HG03378 (cell line): ENCODE measurements around the gene ACOT9.
"Not testable (repeated sequence)": the region's sequence is repeated elsewhere in the genome, so short reads cannot be mapped to it uniquely, and the experiment has no call there.

Experiments
- ATAC-seq: cut with Tn5 transposase; IDR thresholded peaks from one replicate; pipeline ENCODE4 v1.9.1; 2021; ENCODE audit warnings: mild to moderate bottlenecking, moderate library complexity; ENCODE audit not compliant: unreplicated experiment

ACOT9 gene, protein sequence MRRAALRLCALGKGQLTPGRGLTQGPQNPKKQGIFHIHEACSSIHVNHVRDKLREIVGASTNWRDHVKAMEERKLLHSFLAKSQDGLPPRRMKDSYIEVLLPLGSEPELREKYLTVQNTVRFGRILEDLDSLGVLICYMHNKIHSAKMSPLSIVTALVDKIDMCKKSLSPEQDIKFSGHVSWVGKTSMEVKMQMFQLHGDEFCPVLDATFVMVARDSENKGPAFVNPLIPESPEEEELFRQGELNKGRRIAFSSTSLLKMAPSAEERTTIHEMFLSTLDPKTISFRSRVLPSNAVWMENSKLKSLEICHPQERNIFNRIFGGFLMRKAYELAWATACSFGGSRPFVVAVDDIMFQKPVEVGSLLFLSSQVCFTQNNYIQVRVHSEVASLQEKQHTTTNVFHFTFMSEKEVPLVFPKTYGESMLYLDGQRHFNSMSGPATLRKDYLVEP

DNA sequence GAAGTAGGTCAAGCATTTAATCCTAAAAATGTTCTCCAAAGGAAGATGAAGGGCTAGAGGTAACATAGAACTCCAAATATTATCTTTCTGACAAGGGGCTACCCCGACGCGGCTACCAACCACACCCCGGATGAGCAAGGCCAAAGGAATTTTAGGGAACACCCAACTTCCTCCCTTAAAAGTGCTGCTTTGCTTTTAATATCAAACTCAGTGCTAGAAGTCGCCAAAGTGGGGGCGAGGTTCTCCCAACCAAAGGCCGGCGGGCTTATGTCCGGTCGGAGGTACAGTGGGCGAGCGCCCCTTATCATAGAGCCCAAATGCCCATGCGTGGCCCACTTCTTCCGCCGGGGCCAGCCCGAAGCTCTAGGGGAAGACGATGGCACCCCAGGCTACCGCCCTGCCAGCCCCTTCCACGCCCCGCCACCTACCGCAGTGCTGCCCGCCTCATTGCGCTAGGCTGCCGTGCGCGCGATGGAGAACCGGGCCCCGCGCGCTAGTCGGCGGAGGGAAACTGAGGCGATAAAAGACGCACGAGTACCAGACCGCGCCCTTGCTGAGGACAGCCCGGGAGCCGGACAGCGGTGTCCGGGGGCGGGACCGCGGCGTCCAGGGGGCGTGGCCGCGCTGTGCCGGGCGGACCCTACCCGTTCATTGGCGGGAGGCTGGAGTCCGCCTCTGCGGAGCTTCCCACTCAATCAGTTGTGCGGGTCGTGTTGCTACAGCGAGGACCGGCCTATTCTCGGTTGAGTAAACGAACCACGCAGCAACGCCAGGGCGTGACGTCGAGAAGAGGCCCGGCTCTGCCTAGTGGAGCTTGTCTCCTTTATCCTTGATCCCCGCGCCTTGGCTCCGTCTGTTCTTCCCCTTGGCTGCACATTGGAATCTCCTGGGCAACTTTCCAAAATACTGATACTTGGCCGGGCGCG is at the start of gene ACOT9:
Gene ACOT9, minus strand, starts transcription at position 580 of the 926 bp plus-strand sequence. Its CDS starts 132 bp downstream, at position 448.
- ATAC-seq, result peak; percentile 92

DNA sequence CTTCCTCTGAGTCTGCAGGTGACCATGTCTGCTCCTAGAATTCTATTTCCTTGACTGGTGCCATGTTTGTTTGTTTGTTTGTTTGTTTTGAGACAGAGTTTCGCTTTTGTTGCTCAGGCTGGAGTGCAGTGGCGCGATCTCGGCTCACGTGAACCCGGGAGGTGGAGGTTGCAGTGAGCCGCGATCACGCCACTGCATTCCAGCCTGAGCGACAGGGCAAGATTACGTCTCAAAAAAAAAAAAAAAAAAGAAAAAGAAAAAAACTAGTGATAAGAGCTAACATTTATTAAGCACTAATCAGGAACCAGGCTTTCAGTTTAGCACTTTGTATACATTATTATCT is 47.0 kb upstream of the ACOT9 start:
- ATAC-seq, result no peak

DNA sequence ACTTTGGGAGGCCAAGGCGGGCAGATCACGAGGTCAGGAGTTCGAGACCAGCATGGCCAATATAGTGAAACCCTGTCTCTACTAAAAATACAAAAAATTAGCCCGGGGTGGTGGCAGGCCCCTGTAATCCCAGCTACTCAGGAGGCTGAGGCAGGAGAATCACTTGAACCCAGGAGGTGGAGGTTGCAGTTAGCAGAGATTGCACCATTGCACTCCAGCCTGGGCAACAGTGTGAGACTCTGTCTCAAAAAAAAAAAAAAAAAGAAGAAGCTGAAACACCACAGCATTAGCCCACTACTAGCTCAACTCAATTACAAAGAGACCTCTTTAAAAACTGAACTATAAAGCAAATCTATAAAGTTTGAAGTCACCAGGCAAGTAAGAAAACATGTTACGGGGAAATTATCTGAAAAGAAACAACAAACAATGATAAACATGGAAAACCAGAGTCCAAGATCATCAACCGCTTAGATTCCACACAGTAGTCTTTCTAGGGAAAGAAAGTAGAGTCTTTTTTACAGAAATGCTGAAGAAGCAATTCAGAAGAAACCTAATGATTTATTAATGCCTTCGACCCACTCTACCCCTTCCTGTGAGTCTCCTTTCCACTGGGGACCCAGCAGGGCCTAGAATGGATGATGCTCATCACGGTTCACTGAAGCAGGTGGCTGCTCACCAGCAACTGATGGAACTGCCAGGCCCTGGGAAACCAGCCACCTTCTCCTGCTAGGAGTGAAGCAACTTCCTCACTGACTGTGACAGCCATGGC is 46.5 kb upstream of the ACOT9 start:
- no peak for ATAC-seq

DNA sequence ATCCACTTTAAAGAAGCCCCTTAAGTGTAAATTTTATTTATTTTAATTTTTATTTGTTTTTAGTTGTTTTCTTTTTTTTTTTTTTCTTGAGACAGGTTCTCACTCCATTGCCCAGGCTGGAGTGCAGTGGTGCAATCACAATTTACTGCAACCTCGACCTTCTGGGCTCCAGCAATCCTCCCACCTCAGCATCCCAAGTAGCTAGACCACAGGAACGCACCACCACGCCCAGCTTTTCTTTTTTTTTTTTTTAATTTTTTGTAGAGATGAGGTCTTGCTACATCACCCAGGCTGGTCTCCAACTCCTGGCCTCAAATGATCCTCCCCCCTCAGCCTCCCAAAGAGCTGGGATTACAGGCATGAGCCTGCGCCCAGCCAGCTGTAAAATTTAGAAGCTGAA is 45.9 kb upstream of the ACOT9 start:
- no peak for ATAC-seq

DNA sequence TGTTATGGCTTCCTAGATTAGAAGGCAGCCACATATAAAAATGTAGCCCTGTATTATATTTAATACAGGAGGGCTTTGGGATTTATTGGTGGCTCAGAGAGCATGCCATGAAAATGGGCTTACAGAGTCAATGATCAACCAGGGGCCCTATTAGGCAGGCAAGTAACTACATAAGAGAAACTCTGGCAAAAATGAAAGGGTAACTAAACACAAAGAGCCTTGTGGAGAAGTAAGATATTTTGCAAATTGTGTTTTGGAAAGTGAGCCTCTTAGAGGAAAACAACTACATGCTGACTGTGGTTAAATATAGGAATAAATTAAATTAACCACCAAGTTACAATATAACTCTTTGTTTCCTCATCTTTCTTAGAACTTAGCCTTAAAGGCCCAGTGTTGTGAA is 45.4 kb upstream of the ACOT9 start:
- ATAC-seq, result peak; percentile 63

DNA sequence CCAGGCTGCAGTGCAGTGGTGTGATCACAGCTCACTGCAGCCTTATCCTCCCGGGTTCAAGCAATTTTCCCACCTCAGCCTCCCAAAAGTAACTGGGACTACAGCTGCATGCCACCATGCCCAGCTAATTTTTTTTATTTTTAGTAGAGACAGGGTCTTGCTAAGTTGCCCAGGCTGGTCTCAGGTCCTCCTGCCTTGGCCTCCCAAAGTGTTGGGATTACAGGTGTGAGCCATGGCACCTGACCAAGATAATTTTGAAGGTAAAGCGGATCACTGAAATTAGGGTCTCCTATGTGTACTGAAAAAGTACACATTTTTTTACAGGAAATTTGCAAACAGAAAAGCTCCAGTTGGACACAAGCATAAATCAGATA is 44.7 kb upstream of the ACOT9 start:
- ATAC-seq, result no peak

GRCh38 chrX:23786268-23786815 is 43.3 kb upstream of the ACOT9 start:
- ATAC-seq, result no peak

DNA sequence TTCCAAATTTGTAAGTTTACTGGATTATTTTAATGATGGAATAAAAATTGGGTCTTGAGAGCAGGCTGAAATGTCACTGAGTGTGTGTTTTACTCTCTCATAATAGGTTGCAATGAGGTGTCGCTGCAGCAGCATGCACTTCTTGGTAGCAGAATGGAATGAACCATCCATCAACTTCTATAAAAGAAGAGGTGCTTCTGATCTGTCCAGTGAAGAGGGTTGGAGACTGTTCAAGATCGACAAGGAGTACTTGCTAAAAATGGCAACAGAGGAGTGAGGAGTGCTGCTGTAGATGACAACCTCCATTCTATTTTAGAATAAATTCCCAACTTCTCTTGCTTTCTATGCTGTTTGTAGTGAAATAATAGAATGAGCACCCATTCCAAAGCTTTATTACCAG is 42.5 kb upstream of the ACOT9 start:
- no peak for ATAC-seq

DNA sequence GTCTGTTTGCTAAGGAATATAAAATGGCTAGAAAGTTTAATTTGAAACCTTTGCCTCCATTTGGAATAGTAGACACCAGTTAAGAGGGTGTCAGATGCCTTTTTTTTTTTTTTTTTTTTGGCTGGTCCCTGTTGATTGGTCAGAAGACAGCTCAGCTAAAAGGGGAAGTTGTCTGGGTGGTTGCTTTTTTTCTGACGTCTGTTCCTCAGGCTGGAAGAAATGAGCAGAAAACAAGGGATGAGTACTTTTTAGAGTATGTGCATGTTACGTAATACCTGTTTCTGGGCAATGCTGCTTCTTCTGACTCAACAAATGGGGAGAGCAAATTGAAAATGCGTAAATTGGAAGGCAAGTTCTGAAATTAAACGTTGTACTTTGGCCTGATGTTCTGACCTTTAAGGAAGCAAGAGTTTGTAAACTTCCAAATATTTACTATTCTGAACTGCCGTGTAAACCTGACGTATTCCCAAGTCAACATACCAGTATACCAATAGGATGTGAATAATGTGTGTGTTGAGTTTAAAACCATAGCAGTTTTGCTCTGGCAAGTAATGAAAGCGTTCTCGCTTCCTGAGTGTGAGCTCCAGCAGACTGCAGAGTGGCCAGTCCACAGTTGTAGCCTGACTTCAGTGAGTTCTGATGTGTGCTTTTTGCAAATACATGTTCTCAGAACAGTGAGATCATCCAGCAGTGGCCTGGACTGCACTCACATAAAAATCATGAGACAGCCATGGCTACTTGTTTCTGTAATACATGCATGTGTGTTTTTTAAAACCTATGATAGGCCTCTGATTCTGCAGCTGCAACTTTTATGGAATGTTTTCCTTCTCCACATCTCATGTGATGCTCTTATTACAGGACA is 41.6 kb upstream of the ACOT9 start:
- no peak for ATAC-seq

DNA sequence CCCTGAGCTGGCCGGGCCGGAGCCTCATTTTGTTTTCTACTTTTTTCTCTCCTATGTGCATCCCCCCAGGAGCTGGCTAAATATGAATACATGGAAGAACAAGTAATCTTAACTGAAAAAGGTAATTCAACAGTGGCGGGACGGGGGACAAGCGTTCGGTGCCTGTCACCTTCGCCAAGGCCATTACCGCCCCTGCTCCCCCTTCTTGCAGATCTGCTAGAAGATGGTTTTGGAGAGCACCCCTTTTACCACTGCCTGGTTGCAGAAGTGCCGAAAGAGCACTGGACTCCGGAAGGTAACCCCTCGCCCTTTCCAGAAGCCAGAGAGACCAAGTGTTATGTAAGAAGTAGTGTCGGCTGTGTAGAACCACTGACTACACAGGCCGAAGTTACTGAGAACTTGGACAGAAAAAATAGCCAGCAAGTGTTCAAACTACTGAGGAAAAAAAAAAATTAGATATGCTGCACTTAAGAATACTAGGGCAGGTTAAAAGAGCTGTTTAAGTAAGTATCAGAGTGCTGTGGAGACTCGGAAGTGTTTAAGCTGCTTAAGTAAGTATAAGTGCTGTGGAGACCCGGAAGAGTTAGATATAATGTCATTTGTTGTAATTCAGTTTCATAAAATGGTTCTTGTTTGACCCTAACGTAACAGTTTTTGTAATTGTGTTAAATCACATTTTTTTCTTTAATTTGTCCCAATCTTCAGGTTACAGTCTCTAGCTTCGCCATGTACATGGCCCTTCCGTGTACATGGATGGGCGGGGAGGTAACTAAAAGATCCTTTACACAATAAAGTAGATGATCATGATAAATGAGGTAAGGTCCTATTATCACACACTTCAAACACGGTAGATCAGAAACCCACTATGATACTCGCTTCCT is 40.8 kb upstream of the ACOT9 start:
- no peak for ATAC-seq

DNA sequence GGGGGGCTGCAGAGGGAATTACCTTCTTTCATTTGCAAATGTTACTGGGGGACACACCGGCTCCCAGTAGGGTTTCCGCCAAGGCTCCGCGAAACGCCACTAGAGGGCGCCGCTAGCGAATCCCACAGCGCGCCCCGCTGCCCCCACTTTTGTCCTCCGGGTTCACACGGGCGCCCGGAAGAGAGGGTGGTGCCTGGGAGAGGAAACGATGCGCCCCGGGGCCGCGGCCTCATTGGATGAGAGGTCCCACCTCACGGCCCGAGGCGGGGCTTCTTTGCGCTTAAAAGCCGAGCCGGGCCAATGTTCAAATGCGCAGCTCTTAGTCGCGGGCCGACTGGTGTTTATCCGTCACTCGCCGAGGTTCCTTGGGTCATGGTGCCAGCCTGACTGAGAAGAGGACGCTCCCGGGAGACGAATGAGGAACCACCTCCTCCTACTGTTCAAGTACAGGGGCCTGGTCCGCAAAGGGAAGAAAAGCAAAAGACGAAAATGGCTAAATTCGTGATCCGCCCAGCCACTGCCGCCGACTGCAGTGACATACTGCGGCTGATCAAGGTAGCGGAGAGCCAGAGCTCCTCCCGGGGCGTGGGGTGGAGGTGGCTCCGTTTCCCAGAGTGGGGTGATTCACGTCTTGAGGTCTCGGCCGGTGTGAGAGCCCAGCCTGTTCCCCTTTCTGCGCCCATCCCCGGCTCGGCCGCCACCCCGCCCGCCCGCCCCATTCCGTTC is 40.0 kb upstream of the ACOT9 start, which contains the start of gene SAT1:
Gene SAT1, plus strand, starts transcription at position 311 of the 726 bp plus-strand sequence. Its CDS starts 179 bp downstream, at position 490.
- ATAC-seq, result peak; percentile 74

DNA sequence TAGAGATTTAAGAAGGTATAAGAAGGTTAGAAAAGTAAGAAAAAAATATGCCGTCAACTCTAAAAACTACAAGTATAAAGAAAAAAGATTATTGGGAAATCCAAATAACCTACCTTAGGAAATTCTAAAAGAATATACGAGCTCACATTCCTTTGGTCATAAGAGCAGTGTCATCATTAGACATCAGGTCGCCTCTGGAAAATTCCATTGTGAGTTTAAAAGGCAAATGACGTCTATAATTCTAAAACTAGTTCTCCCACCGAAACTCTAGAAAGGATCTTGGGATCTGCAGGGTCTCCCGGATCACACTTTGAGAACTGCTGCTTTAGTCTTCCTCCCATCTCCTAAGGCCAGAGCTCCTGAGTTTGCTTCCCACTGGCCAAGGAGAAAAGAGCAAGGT is 39.4 kb upstream of the ACOT9 start:
- ATAC-seq, result no peak

GRCh38 chrX:23779025-23779424 is 35.9 kb upstream of the ACOT9 start:
- no peak for ATAC-seq

- no peak for ATAC-seq
These were observed 33.3 kb upstream of the ACOT9 start for GRCh38 chrX:23776363-23776762.

DNA sequence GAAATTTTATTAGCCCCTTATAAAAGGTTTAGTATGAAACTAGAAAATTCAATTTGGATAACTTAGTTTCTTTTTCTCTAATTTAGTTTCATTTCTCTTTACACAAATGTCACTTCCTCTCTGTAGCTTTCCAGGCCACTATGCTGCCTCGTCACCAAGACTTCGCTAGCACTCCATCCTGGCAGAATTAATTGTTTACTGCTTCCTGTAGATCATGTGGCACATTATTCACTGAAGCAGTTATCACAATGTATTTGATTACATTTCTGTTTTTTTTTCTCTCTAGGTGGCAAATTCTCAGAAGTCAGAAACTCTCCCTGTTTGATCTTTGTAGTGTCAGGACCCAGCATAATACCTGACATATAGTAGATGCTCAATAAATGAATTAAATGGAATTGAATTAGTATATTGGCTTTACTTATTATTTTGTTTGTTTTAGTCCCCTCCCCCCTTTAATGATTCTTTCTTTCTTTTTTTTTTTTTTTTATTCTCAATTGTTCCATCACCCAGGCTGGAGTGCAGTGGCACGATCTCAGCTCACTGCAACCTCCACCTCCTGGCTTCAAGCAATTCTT is 30.6 kb upstream of the ACOT9 start:
- peak; percentile 95 for ATAC-seq

DNA sequence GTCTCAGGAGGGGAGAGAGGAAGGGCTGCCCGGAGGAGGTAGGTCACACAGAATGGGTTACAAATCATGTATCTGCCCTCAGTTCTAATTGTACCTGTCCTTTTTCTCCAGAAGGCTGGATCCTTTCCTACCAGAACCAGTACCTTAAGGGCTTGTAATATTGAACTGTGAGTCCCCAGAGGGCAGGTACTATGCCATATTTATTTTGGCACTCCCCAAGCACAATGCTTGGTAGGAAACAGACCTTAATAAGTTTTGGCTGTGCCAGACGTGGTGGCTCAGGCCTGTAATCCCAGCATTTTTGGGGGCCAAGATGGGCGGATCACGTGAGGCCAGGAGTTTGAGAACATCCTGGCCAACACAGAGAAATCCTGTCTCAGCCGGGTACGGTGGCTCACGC is 28.0 kb upstream of the ACOT9 start:
- not testable (repeated sequence) for ATAC-seq

GRCh38 chrX:23770142-23770541 is 27.1 kb upstream of the ACOT9 start:
- no peak for ATAC-seq
